ENCODE measurements around the gene HNRNPLL. TPM values are rescaled to one million over a fixed set of nuclear protein-coding genes. Genes with fewer than 3 reads are reported as not detected.

HNRNPLL gene
- total and polyA plus RNA-seq, 2 of the 13 experiments (the other 11 are each of a cell fraction or from before 2014, with no cell fraction given), result 49.4 to 103 TPM

- TF ChIP-seq ZNF12 (CRISPR knock-in tag; IDR thresholded peaks at IDR 0.05), result peak; percentile 61; the same call in 1 of the 2 replicates
Observed at GRCh38 chr2:38547791-38548190, 54.9 kb downstream of the HNRNPLL start (continued).

DNA sequence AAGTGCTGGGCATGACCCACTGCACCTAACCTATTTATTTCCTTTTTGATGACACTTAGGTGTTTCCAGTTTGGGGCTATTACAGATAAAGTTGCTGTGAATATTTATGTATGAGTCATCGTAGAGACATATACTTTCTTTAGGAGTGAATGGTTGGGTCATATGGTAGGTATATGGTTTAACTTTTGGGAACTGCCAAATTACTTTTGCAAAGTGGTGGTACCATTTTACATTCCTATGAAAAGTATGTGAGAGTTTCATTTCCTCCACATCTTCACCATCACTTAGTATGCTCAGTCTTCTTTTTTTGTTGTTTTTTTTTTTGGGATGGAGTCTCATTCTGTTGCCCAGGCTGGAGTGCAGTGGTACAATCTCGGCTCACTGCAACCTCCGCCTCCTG, 56.1 kb downstream of the HNRNPLL start:
- H3K4me3 ChIP-seq (replicated peaks in 1 of 3; ENCODE audit: insufficient read depth in 1 of 3, low read depth in 2 of 3, low read length in 3 of 3), result no peak overlapping the region
- intact Hi-C loops (cut with micrococcal nuclease; ENCODE audit: unreplicated experiment) (no loop called here), in situ Hi-C loops (cut with HindIII; ENCODE audit: extremely low pct_ligation_motif_present, low pct_unique_long_range_greater_than_20kb) (no loop called here)
- ChIA-PET POLR2A (no interaction called here), CTCF (ENCODE audit: low intra/inter-chr PET ratio, low total read pairs) (no interaction called here)
- no peaks in the 10 kb centered on the region for H3K79me2 ChIP-seq (ENCODE audit: insufficient read depth, low read length)
- no peak for DNase-seq (ENCODE audit: low spot score)
- no peaks in the 10 kb centered on the region for H3K27me3 ChIP-seq (ENCODE audit: control insufficient read depth in 1 of 2, insufficient read depth in 2 of 2, low read length in 2 of 2)
- no peak for FAIRE-seq
- BruUV-seq (replicated peaks), result no TSS peak
- ATAC-seq, result no peak
- no peaks in the 10 kb centered on the region for H3K9me3 ChIP-seq (ENCODE audit: low read length)
- TF ChIP-seq CREB1 (IDR thresholded peaks at IDR 0.05) (peak; percentile 30; the same call in 1 of the 2 replicates), CREB1 (CRISPR knock-in tag; IDR thresholded peaks at IDR 0.05) (no peak)
- TF ChIP-seq, protein P1, sequence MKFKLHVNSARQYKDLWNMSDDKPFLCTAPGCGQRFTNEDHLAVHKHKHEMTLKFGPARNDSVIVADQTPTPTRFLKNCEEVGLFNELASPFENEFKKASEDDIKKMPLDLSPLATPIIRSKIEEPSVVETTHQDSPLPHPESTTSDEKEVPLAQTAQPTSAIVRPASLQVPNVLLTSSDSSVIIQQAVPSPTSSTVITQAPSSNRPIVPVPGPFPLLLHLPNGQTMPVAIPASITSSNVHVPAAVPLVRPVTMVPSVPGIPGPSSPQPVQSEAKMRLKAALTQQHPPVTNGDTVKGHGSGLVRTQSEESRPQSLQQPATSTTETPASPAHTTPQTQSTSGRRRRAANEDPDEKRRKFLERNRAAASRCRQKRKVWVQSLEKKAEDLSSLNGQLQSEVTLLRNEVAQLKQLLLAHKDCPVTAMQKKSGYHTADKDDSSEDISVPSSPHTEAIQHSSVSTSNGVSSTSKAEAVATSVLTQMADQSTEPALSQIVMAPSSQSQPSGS (CRISPR knock-in tag; IDR thresholded peaks at IDR 0.05), result no peak
- no peak overlapping the region for H3K9ac ChIP-seq (ENCODE audit: insufficient read depth, low read depth, low read length)
- H3K4me2 ChIP-seq (ENCODE audit: low read depth, low read length), result no peak overlapping the region
- no peak overlapping the region for H2AFZ ChIP-seq (ENCODE audit: low read length)
- no peaks in the 10 kb centered on the region for H4K20me1 ChIP-seq (ENCODE audit: insufficient read depth, low read length)
- H3K4me1 ChIP-seq (ENCODE audit: insufficient read depth, low read length), result peaks cover 40% of the 10 kb centered on the region
- no peaks in the 10 kb centered on the region for H3K36me3 ChIP-seq (replicated peaks in 1 of 2; ENCODE audit: control insufficient read depth in 1 of 2, insufficient read depth in 2 of 2, low read length in 2 of 2)
- H3K27ac ChIP-seq (ENCODE audit: extremely low read length, insufficient read depth, low read length), result no peak overlapping the region
- 88% methylated on average over 3 of the region's 3 CpGs for WGBS (ENCODE audit: low lambda C conversion rate)

DNA sequence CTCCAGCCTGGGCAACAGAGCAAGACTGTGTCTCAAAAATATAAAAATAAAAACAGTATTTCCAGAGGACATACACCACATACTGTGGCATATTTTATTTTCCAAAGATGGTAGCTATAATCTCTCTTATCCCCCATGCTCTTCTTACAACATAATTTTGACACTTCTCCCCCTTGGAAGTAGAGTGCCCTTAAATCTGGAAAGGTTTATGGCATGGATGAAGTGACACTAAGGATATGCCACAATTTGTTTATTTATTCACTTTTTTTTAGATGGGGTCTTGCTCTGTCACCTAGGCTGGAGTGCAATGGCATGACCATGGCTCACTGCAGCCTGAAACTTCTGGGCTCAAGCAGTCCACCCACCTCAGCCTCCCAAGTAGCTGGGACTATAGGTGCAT, 56.7 kb downstream of the HNRNPLL start:
- in situ Hi-C loops (cut with HindIII; ENCODE audit: extremely low pct_ligation_motif_present, low pct_unique_long_range_greater_than_20kb), result no loop called here
- BruUV-seq (replicated peaks), result no TSS peak
- no peak overlapping the region for H3K9ac ChIP-seq (ENCODE audit: insufficient read depth, low read depth, low read length)
- ChIA-PET POLR2A (no interaction called here), CTCF (ENCODE audit: low intra/inter-chr PET ratio, low total read pairs) (no interaction called here)
- H3K27me3 ChIP-seq (ENCODE audit: control insufficient read depth in 1 of 2, insufficient read depth in 2 of 2, low read length in 2 of 2), result no peaks in the 10 kb centered on the region
- H3K36me3 ChIP-seq (replicated peaks in 1 of 2; ENCODE audit: control insufficient read depth in 1 of 2, insufficient read depth in 2 of 2, low read length in 2 of 2), result no peaks in the 10 kb centered on the region
- H3K27ac ChIP-seq (ENCODE audit: extremely low read length, insufficient read depth, low read length), result no peak overlapping the region
- no peaks in the 10 kb centered on the region for H3K9me3 ChIP-seq (ENCODE audit: low read length)
- intact Hi-C loops (cut with micrococcal nuclease; ENCODE audit: unreplicated experiment), result no loop called here
- no peak for FAIRE-seq
- no peak overlapping the region for H3K4me2 ChIP-seq (ENCODE audit: low read depth, low read length)
- no peak for ATAC-seq
- H3K4me1 ChIP-seq (ENCODE audit: insufficient read depth, low read length), result peaks cover 45% of the 10 kb centered on the region
- H3K79me2 ChIP-seq (ENCODE audit: insufficient read depth, low read length), result no peaks in the 10 kb centered on the region
- no peak for DNase-seq (ENCODE audit: low spot score)
- no peak overlapping the region for H2AFZ ChIP-seq (ENCODE audit: low read length)
- H4K20me1 ChIP-seq (ENCODE audit: insufficient read depth, low read length), result no peaks in the 10 kb centered on the region
- no peak overlapping the region for H3K4me3 ChIP-seq (replicated peaks in 1 of 3; ENCODE audit: insufficient read depth in 1 of 3, low read depth in 2 of 3, low read length in 3 of 3)
- TF ChIP-seq NAIF1 (CRISPR knock-in tag; IDR thresholded peaks at IDR 0.05; ENCODE audit: borderline replicate concordance), result no peak
- no peak for TF ChIP-seq TARDBP (CRISPR knock-in tag; IDR thresholded peaks at IDR 0.05)
- TF ChIP-seq ZNF713 (CRISPR knock-in tag; IDR thresholded peaks at IDR 0.05), result no peak
- no peak for TF ChIP-seq ZNF280D (CRISPR knock-in tag; IDR thresholded peaks at IDR 0.05)
- TF ChIP-seq MXI1 (IDR thresholded peaks at IDR 0.05; ENCODE audit: borderline replicate concordance, low read depth, low read length), result no peak
- TF ChIP-seq TGIF2 (CRISPR knock-in tag; IDR thresholded peaks at IDR 0.05), result no peak
- TF ChIP-seq AGO2 (optimal IDR thresholded peaks at IDR 0.05; ENCODE audit: low read depth, low read length), result peak; percentile 64
- TF ChIP-seq NRL (CRISPR knock-in tag; IDR thresholded peaks at IDR 0.05; ENCODE audit: borderline replicate concordance), result no peak
- TF ChIP-seq POLR2G (IDR thresholded peaks at IDR 0.05; ENCODE audit: low read depth, low read length), result peak; percentile 29
